Testis (tissue), 2 donors: Measurements from ENCODE around the gene SEC16B.

Experiments used
- CTCF ChIP-seq, 3 experiments: fragments of 450-650 bp in 2 of 3; fragments of 200-600 bp in 1 of 3; sonication (generic) in 1 of 3; IDR thresholded peaks; one replicate each; pipeline ENCODE4 v1.5.1; 2016 to 2019; ENCODE audit warnings: antibody characterized with exemption in 3 of 3, mild to moderate bottlenecking in 2 of 3, moderate library complexity in 1 of 3
- POLR2A ChIP-seq: fragments of 450-650 bp; IDR thresholded peaks from one replicate; pipeline ENCODE4 v1.6.1; 2017; ENCODE audit warnings: antibody characterized with exemption, mild to moderate bottlenecking, moderate library complexity

- TF ChIP-seq POLR2A (no peak), CTCF (IDR thresholded peaks at IDR 0.05) (no peak)
Measured at GRCh38 chr1:178005450-178005849, 35.6 kb upstream of the SEC16B start.
